ENCODE results near the gene CEBPG.

- no peak for TF ChIP-seq CTCF (IDR thresholded peaks at IDR 0.05)
- no peak for TF ChIP-seq TCF7L2 (IDR thresholded peaks at IDR 0.05; ENCODE audit: low read depth, low read length)
- no peak for TF ChIP-seq POLR2AphosphoS5 (IDR thresholded peaks at IDR 0.05; ENCODE audit: low read depth, low read length)
- no peak for TF ChIP-seq SIN3A (IDR thresholded peaks at IDR 0.05; ENCODE audit: borderline replicate concordance, insufficient read depth, low read depth, low read length)
Observed at GRCh38 chr19:33421368-33421767, 47.9 kb downstream of the CEBPG start.

All from Panc1 (cell line).